Stimulated activated effector memory CD8-positive, alpha-beta T cell treated with anti-CD3 and anti-CD28 coated beads, Interleukin-12 subunit alpha, Interleukin-12 subunit beta, amount 100 ng/mL, for 72 hours (primary cell): ENCODE data around the gene MCIDAS.

ENCODE experiments used
- ATAC-seq: fragments of 150-1000 bp; cut with Tn5 transposase; 2 replicates; pipeline ENCODE4 v1.10.0; 2021
- DNase-seq, 2 donors: peaks; one replicate each; pipeline ENCODE4 v3.0.0; 2021 to 2022; ENCODE audit warnings: low spot score in 2 of 2
- H3K27ac Mint-ChIP-seq: one replicate; pipeline ENCODE4 v1.8.0; 2022; ENCODE audit warnings: mild to moderate bottlenecking, mixed read lengths
- H3K36me3 Mint-ChIP-seq: one replicate; pipeline ENCODE4 v1.8.0; 2022; ENCODE audit warnings: mild to moderate bottlenecking, mixed read lengths
- H3K4me1 Mint-ChIP-seq: one replicate; pipeline ENCODE4 v1.8.0; 2022; ENCODE audit warnings: mixed read lengths
- H3K4me3 Mint-ChIP-seq: one replicate; pipeline ENCODE4 v1.8.0; 2022; ENCODE audit warnings: mild to moderate bottlenecking, mixed read lengths
- H3K9me3 Mint-ChIP-seq: one replicate; pipeline ENCODE4 v1.8.0; 2022; ENCODE audit warnings: mixed read lengths

Gene MCIDAS

DNA sequence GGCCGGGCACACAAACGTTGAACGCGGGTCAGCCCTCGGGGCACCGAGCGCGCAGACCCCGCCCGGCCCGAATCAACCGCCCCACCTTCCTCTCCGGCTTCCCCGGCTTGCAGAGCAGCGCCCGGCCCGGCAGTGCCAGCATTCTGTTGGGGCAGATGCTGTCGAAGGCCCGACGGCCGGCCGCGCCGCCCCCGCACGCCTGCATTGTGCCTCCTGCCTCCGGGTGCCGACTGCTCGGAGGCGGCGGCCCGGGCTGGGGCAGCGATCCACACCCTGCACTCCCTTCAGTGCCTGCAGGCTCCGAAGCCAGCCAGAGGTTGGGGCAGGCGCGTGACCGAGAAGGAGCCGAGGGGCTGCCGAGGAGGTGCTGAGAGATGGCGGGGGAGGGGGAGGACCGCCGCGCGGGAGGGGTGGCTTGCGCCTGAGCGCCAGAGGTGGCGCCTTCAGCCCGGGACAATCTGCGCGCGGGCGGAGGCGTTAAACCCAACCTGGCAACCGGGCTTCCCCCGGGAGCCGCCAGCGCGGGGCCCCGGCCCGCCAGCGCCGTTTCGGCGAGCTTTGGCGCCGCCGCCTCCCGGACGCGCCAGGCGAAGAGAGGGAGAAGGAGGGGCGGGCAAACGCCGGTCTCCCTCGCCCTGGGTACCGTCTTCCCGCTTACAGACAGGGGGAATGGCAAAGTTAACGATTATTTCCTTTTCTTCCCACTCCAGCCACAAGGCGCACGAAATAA, at the start of gene MCIDAS:
TSS of gene MCIDAS (minus strand) at position 382 of the 730 bp plus-strand sequence. CDS start at position 205, 177 bp downstream.
- Mint-ChIP-seq H3K27ac (peak within 1 kb of the TSS; percentile 60), H3K36me3 (peaks cover 10% of the 10 kb centered on the region), H3K4me1 (peaks cover 64% of the 10 kb centered on the region), H3K4me3 (peak within 1 kb of the TSS; percentile 74), H3K9me3 (no peaks in the 10 kb centered on the region)
- DNase-seq, result peak; percentile 33 to 74
- peak; percentile 63 for ATAC-seq

DNA sequence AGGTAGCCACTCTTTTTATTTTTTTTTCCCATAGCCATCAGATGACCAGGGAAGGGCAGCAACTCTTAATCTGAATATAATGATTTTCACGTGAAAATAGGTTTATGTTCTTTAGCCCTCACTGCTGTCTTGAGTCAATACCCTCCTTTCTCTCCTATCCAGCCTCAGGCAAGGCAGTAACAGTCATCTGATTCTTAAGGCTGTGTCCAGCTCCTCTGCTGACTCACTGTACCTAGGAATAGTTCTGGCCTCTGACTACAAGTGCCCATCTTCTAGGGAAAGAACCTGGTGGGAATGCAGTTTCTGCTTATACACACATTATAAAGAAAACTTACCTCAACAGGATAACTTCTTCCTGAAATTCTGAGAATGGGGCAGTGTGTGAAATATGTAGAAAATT, 49.7 kb upstream of the MCIDAS start:
- peaks cover 95% of the 10 kb centered on the region for H3K36me3 Mint-ChIP-seq
- no peaks in the 10 kb centered on the region for H3K9me3 Mint-ChIP-seq
- no peak overlapping the region for H3K27ac Mint-ChIP-seq
- ATAC-seq (no peak), DNase-seq (no peak)
- H3K4me1 Mint-ChIP-seq, result no peaks in the 10 kb centered on the region
- no peak overlapping the region for H3K4me3 Mint-ChIP-seq

DNA sequence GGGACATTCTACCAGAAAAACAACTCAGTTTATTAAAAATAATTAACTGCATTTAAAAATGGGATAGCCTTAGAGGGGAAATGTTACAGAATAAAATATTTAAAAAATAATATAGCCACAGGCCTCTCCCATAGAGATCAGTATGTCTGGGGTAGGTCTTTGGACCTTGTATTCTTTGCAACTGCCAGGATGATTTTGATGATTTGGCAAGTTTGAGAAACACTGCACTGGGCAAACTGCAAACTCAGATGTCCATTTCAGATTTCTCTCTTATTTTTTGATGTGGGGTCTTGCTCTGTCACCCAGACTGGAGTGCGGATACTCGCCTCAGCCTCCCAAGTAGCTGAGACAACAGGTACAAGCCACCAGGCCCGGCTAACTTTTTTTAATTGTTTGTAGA, 31.2 kb upstream of the MCIDAS start:
- Mint-ChIP-seq H3K27ac (no peak overlapping the region), H3K36me3 (peaks cover 72% of the 10 kb centered on the region), H3K9me3 (no peaks in the 10 kb centered on the region), H3K4me3 (no peak overlapping the region), H3K4me1 (no peaks in the 10 kb centered on the region)
- ATAC-seq (no peak), DNase-seq (no peak)

DNA sequence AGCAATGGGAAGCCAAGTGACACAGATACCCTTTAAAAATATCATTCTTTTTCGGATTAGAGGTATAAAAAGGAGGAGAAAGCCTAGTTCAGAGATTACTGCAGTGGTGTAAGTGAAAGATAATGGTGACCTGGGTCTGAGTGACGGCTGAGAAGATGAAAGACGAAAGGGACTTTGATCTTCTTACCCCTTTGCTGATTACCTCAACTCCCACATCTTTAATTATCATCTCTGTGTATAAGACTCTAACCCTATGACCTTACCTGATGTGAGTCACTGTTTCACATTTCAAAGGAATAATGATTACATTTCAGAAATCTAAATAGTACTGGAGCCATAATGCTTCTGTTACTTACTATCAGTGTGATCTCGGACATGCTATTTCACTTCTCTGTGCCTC, 27.7 kb upstream of the MCIDAS start:
- no peak overlapping the region for H3K4me3 Mint-ChIP-seq
- H3K36me3 Mint-ChIP-seq, result peaks cover 37% of the 10 kb centered on the region
- ATAC-seq, result no peak
- no peaks in the 10 kb centered on the region for H3K9me3 Mint-ChIP-seq
- no peak for DNase-seq
- H3K27ac Mint-ChIP-seq, result no peak overlapping the region
- H3K4me1 Mint-ChIP-seq, result no peaks in the 10 kb centered on the region

DNA sequence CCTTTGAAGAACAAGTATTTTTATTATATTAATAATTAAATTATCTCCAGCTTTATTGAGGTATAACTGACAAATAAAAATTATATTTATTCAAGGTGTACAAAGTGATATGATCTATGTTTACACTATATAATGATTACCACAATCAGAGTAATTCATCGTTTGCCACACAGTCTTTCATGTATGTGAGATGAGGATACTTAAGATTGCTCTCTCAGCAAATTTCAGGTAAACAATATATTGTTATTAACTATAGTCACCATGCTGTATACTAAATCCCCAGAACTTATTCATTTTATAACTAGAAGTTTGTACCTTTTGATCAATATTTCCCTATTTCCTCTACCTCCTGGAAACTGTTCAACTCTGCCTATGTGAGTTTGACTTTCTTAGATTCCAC, 22.9 kb upstream of the MCIDAS start:
- ATAC-seq (no peak), DNase-seq (no peak)
- Mint-ChIP-seq H3K4me3 (no peak overlapping the region), H3K36me3 (no peaks in the 10 kb centered on the region), H3K4me1 (no peaks in the 10 kb centered on the region), H3K27ac (no peak overlapping the region), H3K9me3 (peaks cover 5% of the 10 kb centered on the region)

DNA sequence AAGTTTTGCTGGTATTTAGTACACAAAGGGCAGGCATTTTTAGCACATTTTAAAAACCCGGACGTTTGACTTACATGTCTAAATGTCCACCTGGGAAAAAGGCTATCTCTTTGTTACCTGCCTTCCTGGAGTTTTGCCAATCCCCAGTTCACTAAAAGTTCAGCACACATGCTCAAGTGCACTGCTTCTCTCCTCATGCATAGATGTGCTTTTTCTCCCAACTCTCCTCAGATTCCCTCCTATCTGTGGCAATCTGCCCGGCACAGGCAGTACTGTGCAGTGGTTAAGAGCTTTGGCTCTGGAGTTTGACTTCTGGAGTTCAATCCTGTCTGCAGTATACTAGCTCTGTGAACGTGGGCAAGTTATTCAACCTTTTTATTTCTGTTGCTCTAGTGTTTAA, 14.6 kb upstream of the MCIDAS start:
- ATAC-seq (no peak), DNase-seq (no peak)
- H3K36me3 Mint-ChIP-seq, result no peaks in the 10 kb centered on the region
- H3K4me1 Mint-ChIP-seq, result no peaks in the 10 kb centered on the region
- no peak overlapping the region for H3K27ac Mint-ChIP-seq
- no peak overlapping the region for H3K4me3 Mint-ChIP-seq
- H3K9me3 Mint-ChIP-seq, result no peaks in the 10 kb centered on the region

DNA sequence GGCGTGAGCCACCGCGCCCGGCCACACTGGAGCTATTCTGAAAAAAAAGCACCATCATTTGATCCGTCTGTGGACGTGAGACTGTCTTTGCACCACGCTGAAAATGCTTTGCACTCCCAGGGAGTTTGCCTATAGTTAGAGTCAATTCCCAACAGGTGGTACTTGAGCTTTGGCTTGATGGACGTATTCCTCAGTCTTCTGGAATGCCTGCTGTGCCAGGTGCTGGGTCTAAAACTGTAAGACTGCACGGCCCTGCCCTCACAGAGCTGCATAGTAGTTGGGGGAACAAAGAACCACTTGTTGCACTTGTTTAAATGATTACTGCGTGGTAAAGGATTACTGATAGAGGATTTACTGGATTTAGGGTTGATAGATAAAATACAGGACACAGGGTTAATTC, 9.7 kb upstream of the MCIDAS start:
- no peak for ATAC-seq
- no peaks in the 10 kb centered on the region for H3K9me3 Mint-ChIP-seq
- DNase-seq, result no peak
- no peak overlapping the region for H3K27ac Mint-ChIP-seq
- H3K36me3 Mint-ChIP-seq, result no peaks in the 10 kb centered on the region
- no peak overlapping the region for H3K4me3 Mint-ChIP-seq
- peaks cover 20% of the 10 kb centered on the region for H3K4me1 Mint-ChIP-seq

DNA sequence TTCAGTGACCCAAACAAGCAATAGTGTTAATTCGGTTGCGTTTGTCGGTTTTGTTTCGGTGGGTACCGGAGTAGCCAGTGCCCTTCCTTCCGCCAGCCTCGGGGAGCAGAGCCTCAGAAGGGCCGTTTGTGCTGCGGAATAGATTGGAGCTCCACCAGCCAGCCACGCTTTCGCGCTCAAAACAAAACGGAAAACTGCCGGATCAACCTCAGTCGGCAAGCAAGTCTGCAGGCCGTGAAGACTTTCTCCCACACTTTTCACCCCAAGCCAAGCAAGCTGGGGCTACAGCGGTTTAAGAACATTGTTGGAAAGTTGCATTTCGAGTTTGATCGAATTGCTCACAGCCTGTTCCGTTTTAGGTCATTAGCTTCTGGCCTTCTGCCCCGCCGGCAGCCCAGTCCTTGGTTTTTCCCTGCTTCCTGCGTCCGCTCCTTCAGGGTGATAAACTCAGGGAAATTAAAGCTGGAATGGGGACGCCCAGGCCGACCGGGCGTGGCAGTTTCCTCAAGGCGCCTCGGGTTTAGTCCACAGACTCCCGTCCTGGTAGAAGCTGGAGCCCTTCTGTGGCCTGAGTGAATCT, 7.1 kb upstream of the MCIDAS start:
- no peaks in the 10 kb centered on the region for H3K36me3 Mint-ChIP-seq
- ATAC-seq (no peak), DNase-seq (no peak)
- H3K4me3 Mint-ChIP-seq, result peak overlapping the region; percentile 92
- H3K9me3 Mint-ChIP-seq, result no peaks in the 10 kb centered on the region
- peaks cover 42% of the 10 kb centered on the region for H3K4me1 Mint-ChIP-seq
- no peak overlapping the region for H3K27ac Mint-ChIP-seq

DNA sequence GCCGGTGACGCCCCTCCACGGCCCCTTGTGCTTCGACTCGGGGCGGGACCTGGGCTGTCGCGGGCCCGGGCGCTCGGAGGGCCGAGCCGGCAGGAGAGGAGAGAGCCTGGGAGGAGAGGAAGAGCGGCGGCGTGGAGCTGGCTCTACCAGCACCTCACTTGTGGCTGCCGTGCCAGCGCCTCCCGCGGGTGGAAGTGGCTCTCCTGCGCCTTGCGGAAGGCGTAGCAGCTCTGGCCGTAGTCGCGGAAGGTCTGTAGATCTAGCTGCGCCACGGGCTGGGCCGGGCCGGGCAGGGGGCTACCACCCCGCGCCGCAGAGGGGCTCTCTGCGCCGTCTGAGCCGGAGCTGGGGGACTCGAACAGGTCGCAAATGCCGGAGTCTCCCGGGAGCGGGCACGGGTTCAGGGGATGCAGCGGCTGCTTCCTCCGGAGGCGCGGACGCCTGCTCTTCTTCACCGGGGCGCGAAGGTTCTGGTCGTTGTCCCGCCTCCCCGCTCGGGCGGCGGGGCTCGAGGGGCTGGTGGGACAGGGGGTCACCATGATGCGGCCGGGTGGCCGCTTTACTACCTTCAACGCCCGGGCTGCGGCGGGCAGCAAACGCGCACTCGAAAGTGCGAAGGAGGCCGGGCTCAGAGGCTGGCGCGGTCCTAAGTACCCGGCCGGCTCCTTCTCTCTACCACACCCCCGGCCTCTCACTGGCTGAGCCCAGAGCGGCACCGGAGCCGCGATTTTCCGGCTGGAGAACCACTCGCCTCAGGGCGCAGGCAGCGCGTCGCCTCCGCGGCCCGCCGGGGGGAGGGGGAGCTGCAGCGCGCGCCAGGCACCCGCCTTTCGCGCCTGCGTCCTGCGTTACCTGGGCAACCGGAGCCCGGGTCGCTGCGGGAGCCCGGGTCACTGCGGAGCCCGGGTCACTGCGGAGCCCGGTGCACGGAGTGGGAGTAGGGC, 6.1 kb upstream of the MCIDAS start, which contains the start of gene CCNO:
TSS of gene CCNO (minus strand) at position 624 of the 944 bp plus-strand sequence. CDS start at position 539, 85 bp downstream.
- H3K4me1 Mint-ChIP-seq, result peaks cover 47% of the 10 kb centered on the region
- peak within 1 kb of the TSS; percentile 92 for H3K4me3 Mint-ChIP-seq
- H3K9me3 Mint-ChIP-seq, result no peaks in the 10 kb centered on the region
- peaks cover 2% of the 10 kb centered on the region for H3K36me3 Mint-ChIP-seq
- H3K27ac Mint-ChIP-seq, result no peak within 1 kb of the TSS
- peak; percentile 41 to 74 for DNase-seq
- ATAC-seq, result peak; percentile 84

DNA sequence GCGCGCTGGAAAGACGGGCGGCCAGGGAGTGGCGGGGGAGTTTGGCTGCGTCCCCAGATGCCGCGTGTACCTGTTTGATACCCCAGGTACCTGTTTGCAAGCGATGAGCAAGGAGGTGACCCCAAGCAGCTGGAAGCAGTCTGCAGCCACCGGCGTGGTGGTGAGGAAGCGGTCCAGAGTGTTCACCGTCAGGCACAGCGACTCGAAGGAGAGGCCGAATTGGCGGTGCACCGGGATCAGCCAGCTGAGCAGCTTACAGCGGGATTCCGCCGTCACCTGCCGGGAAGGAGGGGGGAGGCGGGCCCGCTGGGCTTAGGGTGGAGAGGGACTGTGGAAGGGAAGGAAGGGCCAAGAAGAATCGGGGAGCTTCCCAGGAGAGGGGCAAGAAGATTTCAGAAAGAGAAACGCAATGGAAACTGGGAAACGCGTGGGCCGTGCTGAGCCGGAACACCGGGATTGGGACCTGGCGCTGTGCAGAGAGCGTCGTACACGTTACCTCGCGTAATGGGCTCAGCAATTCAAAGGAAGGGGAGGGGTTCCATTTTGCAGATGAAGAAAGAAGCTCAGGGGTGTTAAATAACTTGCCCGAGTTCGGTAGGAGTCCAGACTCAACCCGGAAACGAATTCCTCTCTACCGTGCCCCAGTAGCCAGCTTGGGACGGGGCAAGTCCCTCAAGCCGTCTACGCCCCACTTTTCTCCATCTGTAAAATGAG, 5.3 kb upstream of the MCIDAS start:
- ATAC-seq, result no peak
- peak in 1 of 2 donors; percentile 61 for DNase-seq
- Mint-ChIP-seq H3K4me3 (peak overlapping the region; percentile 92), H3K27ac (no peak overlapping the region), H3K9me3 (no peaks in the 10 kb centered on the region), H3K4me1 (peaks cover 54% of the 10 kb centered on the region), H3K36me3 (peaks cover 10% of the 10 kb centered on the region)

DNA sequence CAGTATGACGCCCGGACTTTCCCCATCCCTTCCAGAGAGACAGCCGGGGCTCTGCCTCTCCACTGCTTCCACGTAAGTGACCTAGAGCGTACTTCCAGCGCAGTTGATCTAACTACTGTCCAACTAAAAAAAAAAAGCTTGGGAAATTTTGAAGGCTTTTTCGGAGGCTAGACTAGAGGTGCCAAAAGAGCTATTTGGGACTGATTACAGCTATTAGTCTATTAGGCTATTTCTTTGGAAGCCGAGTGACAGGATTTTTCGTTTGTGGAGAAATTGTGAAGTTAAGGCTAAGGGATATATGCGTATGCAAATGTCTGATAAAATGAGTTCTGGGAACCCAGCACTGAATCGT, 4.8 kb upstream of the MCIDAS start:
- no peaks in the 10 kb centered on the region for H3K9me3 Mint-ChIP-seq
- no peak for DNase-seq
- H3K4me3 Mint-ChIP-seq, result peak overlapping the region; percentile 92
- no peak for ATAC-seq
- peaks cover 10% of the 10 kb centered on the region for H3K36me3 Mint-ChIP-seq
- peaks cover 54% of the 10 kb centered on the region for H3K4me1 Mint-ChIP-seq
- H3K27ac Mint-ChIP-seq, result no peak overlapping the region

DNA sequence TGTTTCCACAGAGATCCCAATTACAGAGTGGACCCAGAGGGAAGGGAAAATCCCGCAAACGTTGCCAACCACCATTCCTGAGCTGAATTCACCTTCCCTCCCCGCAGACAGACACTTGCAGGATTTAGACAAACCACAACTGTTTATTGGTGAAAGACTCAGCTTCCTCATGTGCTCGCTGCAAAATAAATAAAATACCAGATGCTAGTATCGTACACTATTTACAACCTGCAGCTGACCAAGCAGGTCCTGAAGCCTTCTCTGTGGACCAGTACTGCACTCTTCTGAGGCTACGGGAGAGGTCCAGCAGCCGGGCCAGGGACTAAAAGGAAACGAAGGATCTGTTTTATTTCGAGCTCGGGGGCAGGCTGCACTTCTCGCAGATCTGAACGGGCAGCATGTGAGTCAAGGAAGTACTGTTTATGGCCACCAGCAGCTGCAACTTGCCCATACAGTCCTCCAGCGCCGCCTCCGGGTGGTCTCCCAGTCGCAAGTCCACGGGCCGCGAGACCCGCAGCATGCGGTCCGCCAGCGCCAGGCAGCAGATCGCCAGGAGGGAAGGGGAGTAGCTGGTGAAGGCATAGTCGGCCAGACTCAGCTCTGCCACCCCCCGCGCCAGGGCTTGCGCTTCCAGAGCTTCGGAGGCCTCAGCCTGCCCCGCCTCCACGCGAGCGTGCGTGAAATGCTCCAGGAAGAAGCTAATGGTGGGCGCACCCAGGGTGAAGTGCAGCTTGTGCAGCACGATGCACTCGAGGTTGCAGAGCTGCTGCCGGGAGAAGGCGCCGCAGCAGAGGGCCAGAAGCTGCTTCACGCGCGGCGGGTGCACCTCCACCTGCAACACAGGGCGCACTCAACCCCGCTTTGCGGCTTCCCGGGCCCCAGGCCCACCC, 4.2 kb upstream of the MCIDAS start:
- peaks cover 10% of the 10 kb centered on the region for H3K36me3 Mint-ChIP-seq
- ATAC-seq, result no peak
- no peak overlapping the region for H3K27ac Mint-ChIP-seq
- peak overlapping the region; percentile 92 for H3K4me3 Mint-ChIP-seq
- peaks cover 57% of the 10 kb centered on the region for H3K4me1 Mint-ChIP-seq
- DNase-seq, result peak in 1 of 2 donors; percentile 66
- no peaks in the 10 kb centered on the region for H3K9me3 Mint-ChIP-seq

DNA sequence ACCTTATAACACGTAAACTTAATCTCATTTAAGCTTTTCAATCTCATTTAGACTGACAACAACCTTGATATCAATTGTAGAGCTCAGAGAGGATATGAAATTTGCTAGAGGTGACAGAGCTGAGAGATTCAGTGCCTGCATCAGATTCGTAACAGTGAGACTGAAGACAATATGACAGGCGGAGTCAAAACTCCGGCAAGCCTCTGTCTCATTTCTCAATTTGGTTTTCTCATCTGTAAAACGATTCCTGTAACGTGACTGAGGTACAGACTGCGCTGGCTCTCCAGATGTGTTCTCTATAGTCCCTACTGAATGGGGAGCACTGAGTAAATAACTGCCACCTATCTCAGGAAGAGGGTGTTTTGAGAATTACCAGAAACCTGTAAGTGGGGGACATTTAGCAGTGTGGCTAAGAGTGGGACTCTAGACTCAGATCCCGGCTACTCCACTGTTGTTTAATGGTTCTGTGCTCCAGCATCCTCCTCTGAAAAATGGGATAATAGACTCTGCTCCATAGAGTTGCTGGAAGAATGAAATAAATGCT, 3.0 kb upstream of the MCIDAS start:
- peak; percentile 52 for ATAC-seq

More for the DNA sequence above, 3.0 kb upstream of the MCIDAS start:
- H3K4me3 Mint-ChIP-seq, result no peak overlapping the region
- no peak for DNase-seq
- H3K27ac Mint-ChIP-seq, result no peak overlapping the region
- H3K36me3 Mint-ChIP-seq, result peaks cover 10% of the 10 kb centered on the region
- H3K9me3 Mint-ChIP-seq, result no peaks in the 10 kb centered on the region
- peaks cover 62% of the 10 kb centered on the region for H3K4me1 Mint-ChIP-seq
